ENCODE results near the gene MSLN. TPM values are rescaled to one million over a fixed set of nuclear protein-coding genes. Genes with fewer than 3 reads are reported as not detected.

Gene MSLN
- total and polyA plus RNA-seq, 9 of the 15 experiments (the other 6 are each of a cell fraction or from before 2014, with no cell fraction given): not detected

- TF ChIP-seq USF1 (CRISPR knock-in tag; IDR thresholded peaks at IDR 0.05) (peak; percentile 18; the same call in 1 of the 2 replicates), THRB (CRISPR knock-in tag; conservative IDR thresholded peaks at IDR 0.05) (no peak), ZNF253 (CRISPR knock-in tag; conservative IDR thresholded peaks at IDR 0.05) (no peak), U2AF1 (optimal IDR thresholded peaks at IDR 0.05; ENCODE audit: low read depth, low read length) (no peak), HMGN3 (IDR thresholded peaks at IDR 0.05; ENCODE audit: borderline replicate concordance, extremely low read depth, insufficient read length, low read depth, low read length) (peak; percentile 20), NBN (IDR thresholded peaks at IDR 0.05; ENCODE audit: low read depth) (0 out of 2 replicates have a peak, but pooled peaks have one; percentile 38), EWSR1 (IDR thresholded peaks at IDR 0.05; ENCODE audit: borderline replicate concordance, low read depth, partially characterized antibody) (no peak), TCF7L2 (IDR thresholded peaks at IDR 0.05; ENCODE audit: low read depth, low read length) (no peak), PKNOX1 (IDR thresholded peaks at IDR 0.05) (peak; percentile 32; the same call in 1 of the 2 replicates), ZBTB26 (CRISPR knock-in tag; IDR thresholded peaks at IDR 0.05) (no peak), ELK1 (CRISPR knock-in tag; IDR thresholded peaks at IDR 0.05) (no peak), PRPF4 (IDR thresholded peaks at IDR 0.05; ENCODE audit: insufficient read depth, low read depth, low read length, poor library complexity, severe bottlenecking) (peak; percentile 0), TFAP4 (CRISPR knock-in tag; IDR thresholded peaks at IDR 0.05; ENCODE audit: borderline replicate concordance) (peak; percentile 61), RBM14 (IDR thresholded peaks at IDR 0.05; ENCODE audit: borderline replicate concordance, insufficient read depth, low read depth, low read length) (0 out of 2 replicates have a peak, but pooled peaks have one; percentile 55), CBX1 (IDR thresholded peaks at IDR 0.05; ENCODE audit: low read depth) (0 out of 2 replicates have a peak, but pooled peaks have one; percentile 38), CTBP1 (IDR thresholded peaks at IDR 0.05; ENCODE audit: borderline replicate concordance) (no peak), MYC (IDR thresholded peaks at IDR 0.05; ENCODE audit: low read depth, low read length) (no peak), MYC (CRISPR knock-in tag; IDR thresholded peaks at IDR 0.05; ENCODE audit: borderline replicate concordance, low read depth) (no peak), ZNF77 (CRISPR knock-in tag; IDR thresholded peaks at IDR 0.05) (0 out of 2 replicates have a peak, but pooled peaks have one; percentile 18), SLC30A9 (CRISPR knock-in tag; IDR thresholded peaks at IDR 0.05) (no peak), SMARCE1 (IDR thresholded peaks at IDR 0.05) (0 out of 2 replicates have a peak, but pooled peaks have one; percentile 22)
These were observed 40.0 kb upstream of the MSLN start (continued) for GRCh38 chr16:720447-720989.
